Fibroblast of peridontal ligament (primary cell): ENCODE results near the gene SHKBP1.
"Not testable (repeated sequence)": the region's sequence is repeated elsewhere in the genome, so short reads cannot be mapped to it uniquely, and the experiment has no call there.

Experiments
- DNase-seq: peaks from one replicate; pipeline ENCODE4 v3.0.0-alpha.2; 2010; ENCODE audit errors: extremely low read depth

SHKBP1 gene

GRCh38 chr19:40614622-40615411 is 38.1 kb downstream of the SHKBP1 start:
- peak; percentile 94 for DNase-seq

- no peak for DNase-seq
These were observed 39.5 kb downstream of the SHKBP1 start for GRCh38 chr19:40616178-40616577.

GRCh38 chr19:40616941-40617340 is 40.3 kb downstream of the SHKBP1 start:
- no peak for DNase-seq

- DNase-seq, result no peak
These were observed 41.3 kb downstream of the SHKBP1 start for GRCh38 chr19:40617961-40618360.

GRCh38 chr19:40619333-40620160 is 42.9 kb downstream of the SHKBP1 start:
- DNase-seq, result no peak

GRCh38 chr19:40620161-40620485 is 43.5 kb downstream of the SHKBP1 start:
- DNase-seq, result no peak

GRCh38 chr19:40621283-40621682 is 44.6 kb downstream of the SHKBP1 start:
- DNase-seq, result no peak

GRCh38 chr19:40621966-40622772 is 45.5 kb downstream of the SHKBP1 start:
- DNase-seq, result no peak

GRCh38 chr19:40622773-40623075 is 46.1 kb downstream of the SHKBP1 start:
- DNase-seq, result no peak

- DNase-seq, result no peak
These were observed 47.0 kb downstream of the SHKBP1 start for GRCh38 chr19:40623403-40624251.

GRCh38 chr19:40624369-40625153 is 47.9 kb downstream of the SHKBP1 start:
- not testable (repeated sequence) for DNase-seq

- no peak for DNase-seq
These were observed 48.9 kb downstream of the SHKBP1 start for GRCh38 chr19:40625406-40626120.

GRCh38 chr19:40626918-40627317 is 50.2 kb downstream of the SHKBP1 start:
- no peak for DNase-seq

GRCh38 chr19:40627486-40628279 is 51.0 kb downstream of the SHKBP1 start:
- DNase-seq, result no peak

- no peak for DNase-seq
These were observed 52.7 kb downstream of the SHKBP1 start for GRCh38 chr19:40629346-40629745.

- DNase-seq, result no peak
These were observed 54.0 kb downstream of the SHKBP1 start for GRCh38 chr19:40630571-40631160.

- DNase-seq, result no peak
These were observed 55.8 kb downstream of the SHKBP1 start for GRCh38 chr19:40632311-40633036.

GRCh38 chr19:40633207-40633606 is 56.5 kb downstream of the SHKBP1 start:
- peak; percentile 78 for DNase-seq
